ENCODE results near the gene DENND6A. TPM values are rescaled to one million over a fixed set of nuclear protein-coding genes. Genes with fewer than 3 reads are reported as not detected.

Gene DENND6A
- total RNA-seq, 6 experiments from 2014 or later, result 7.8 to 11.9 (median 9.8) TPM

GRCh38 chr3:57577801-57578200 is 115.1 kb downstream of the DENND6A start:
- TF ChIP-seq CTCF (IDR thresholded peaks at IDR 0.05), result no peak
- Mint-ChIP-seq H3K4me1 (ENCODE audit: low read depth) (peaks cover 26% of the 10 kb centered on the region), H3K9me3 (no peaks in the 10 kb centered on the region), H3K36me3 (ENCODE audit: low read depth) (peaks cover 34% of the 10 kb centered on the region), H3K4me3 (no peak overlapping the region), H3K27me3 (ENCODE audit: insufficient read depth) (peaks cover 15% of the 10 kb centered on the region; the same call in 1 of the 2 replicates), H3K27ac (peak overlapping the region; percentile 6; the same call in 1 of the 2 replicates)
- DNase-seq, result no peak

GRCh38 chr3:57575966-57576626 is 116.8 kb downstream of the DENND6A start:
- Mint-ChIP-seq H3K36me3 (ENCODE audit: low read depth) (peaks cover 41% of the 10 kb centered on the region), H3K9me3 (no peaks in the 10 kb centered on the region), H3K27ac (peak overlapping the region; percentile 21), H3K4me3 (no peak overlapping the region), H3K27me3 (ENCODE audit: insufficient read depth) (peaks cover 17% of the 10 kb centered on the region; the same call in 1 of the 2 replicates), H3K4me1 (ENCODE audit: low read depth) (peaks cover 24% of the 10 kb centered on the region)
- no peak for TF ChIP-seq CTCF (IDR thresholded peaks at IDR 0.05)
- DNase-seq, result no peak

Other genes starting within 250 kb of the DENND6A start
- gene DNAH12, start 148.7 kb downstream of the DENND6A start, total RNA-seq (2021; fragmentation: NEBNext Ultra II Directional; extraction: Animal tissue kit (Norgen Biotek cat#: 25700)), result under 1 TPM in 5 of 6 experiments, not detected in 1; 0.05 to 0.07 (median 0.05) TPM
- 10 to 100 TPM; 17.6 to 21.9 (median 20.8) TPM for gene PDE12, start 136.8 kb downstream of the DENND6A start, total RNA-seq (2021; fragmentation: NEBNext Ultra II Directional; extraction: Animal tissue kit (Norgen Biotek cat#: 25700))
- 100 to 1,000 TPM; 446 to 567 (median 535) TPM for gene ARF4, start 95.7 kb downstream of the DENND6A start, total RNA-seq (2021; fragmentation: NEBNext Ultra II Directional; extraction: Animal tissue kit (Norgen Biotek cat#: 25700))
- gene SLMAP, start 63.2 kb upstream of the DENND6A start, total RNA-seq (2021; fragmentation: NEBNext Ultra II Directional; extraction: Animal tissue kit (Norgen Biotek cat#: 25700)), result 10 to 100 TPM; 51.1 to 54.8 (median 52.3) TPM

Measured in HFFc6 (cell line).